Activated naive CD8-positive, alpha-beta T cell treated with anti-CD3 and anti-CD28 coated beads for 36 hours (primary cell): Measurements from ENCODE around the gene FER. TPM values are rescaled to one million over a fixed set of nuclear protein-coding genes. Genes with fewer than 3 reads are reported as not detected.

Experiments used
- DNase-seq: peaks from one replicate; pipeline ENCODE4 v3.0.0; 2021
- H3K27ac Mint-ChIP-seq: one replicate; pipeline ENCODE4 v1.8.0; 2022; ENCODE audit warnings: mild to moderate bottlenecking, moderate library complexity, mixed read lengths
- H3K27me3 Mint-ChIP-seq: one replicate; pipeline ENCODE4 v1.8.0; 2022; ENCODE audit warnings: mild to moderate bottlenecking, mixed read lengths
- H3K36me3 Mint-ChIP-seq: one replicate; pipeline ENCODE4 v1.8.0; 2021; ENCODE audit warnings: mild to moderate bottlenecking, mixed read lengths
- H3K4me1 Mint-ChIP-seq: one replicate; pipeline ENCODE4 v1.8.0; 2021; ENCODE audit warnings: mixed read lengths
- H3K4me3 Mint-ChIP-seq: one replicate; pipeline ENCODE4 v1.8.0; 2022; ENCODE audit warnings: mild to moderate bottlenecking, moderate library complexity, mixed read lengths
- H3K9me3 Mint-ChIP-seq: one replicate; pipeline ENCODE4 v1.8.0; 2022; ENCODE audit warnings: mixed read lengths
- total RNA-seq, 2 experiments: library from RNA; stranded (reverse); gene quantifications; one replicate each; pipeline ENCODE4 v1.2.3, GENCODE V29; 2021

The FER gene
- total RNA-seq, 2 experiments from 2014 or later: 9.0 to 9.1 TPM

DNA sequence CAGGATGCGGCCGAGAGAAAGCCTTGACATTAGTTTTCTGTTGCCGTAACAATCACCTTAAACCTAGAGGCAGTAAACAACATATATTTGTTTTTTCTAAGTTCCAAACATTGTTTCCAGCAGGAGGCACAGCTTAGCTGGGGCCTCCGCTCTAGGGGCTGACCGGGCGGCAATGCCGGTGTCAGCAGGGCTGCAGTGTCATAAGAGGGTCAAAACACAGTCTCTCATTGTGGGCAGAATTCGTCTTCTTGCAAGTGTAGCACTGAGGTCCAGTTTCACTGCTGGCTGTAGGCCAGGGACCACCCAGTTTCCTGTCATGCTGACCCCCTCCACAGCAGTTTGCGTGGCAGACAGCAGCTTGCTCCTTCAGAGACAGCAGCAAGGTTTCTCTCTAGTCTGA lies 475.8 kb downstream of the FER start:
- H3K4me3 Mint-ChIP-seq: no peak overlapping the region
- peaks cover 3% of the 10 kb centered on the region for H3K36me3 Mint-ChIP-seq
- H3K27me3 Mint-ChIP-seq: peaks cover 5% of the 10 kb centered on the region
- H3K9me3 Mint-ChIP-seq: no peaks in the 10 kb centered on the region
- no peak overlapping the region for H3K27ac Mint-ChIP-seq
- DNase-seq: no peak
- no peaks in the 10 kb centered on the region for H3K4me1 Mint-ChIP-seq

DNA sequence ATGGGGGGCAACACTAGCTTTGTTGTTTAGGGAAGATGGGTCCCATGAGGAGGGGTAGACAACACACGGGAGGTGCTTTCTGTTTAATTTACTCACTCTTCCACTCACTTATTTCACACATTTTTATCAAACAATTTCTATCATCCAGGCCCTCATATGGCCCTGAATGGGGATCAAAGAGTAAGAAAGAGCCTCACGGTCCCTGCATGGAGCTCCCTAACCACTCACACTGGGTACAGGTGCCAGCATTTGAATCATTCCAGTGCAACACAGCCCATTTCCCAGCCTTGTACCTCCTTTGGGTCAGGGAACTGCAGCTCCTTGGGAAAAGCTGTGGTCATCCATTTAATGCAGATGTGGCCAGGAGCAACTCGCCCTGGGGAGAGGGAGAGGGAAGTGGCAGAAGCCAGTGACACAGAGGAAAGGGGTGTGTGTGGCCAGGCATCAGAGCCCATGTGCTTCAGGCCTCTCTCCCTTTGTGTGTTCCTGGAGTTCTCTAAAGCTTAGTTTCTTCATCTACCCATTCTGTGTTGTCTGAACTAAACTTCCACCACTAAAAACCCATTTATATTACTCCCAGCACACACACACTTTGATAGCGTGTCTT lies 476.7 kb downstream of the FER start:
- no peak for DNase-seq
- Mint-ChIP-seq H3K36me3 (no peaks in the 10 kb centered on the region), H3K4me3 (no peak overlapping the region), H3K27me3 (no peaks in the 10 kb centered on the region), H3K4me1 (no peaks in the 10 kb centered on the region), H3K27ac (no peak overlapping the region), H3K9me3 (no peaks in the 10 kb centered on the region)

DNA sequence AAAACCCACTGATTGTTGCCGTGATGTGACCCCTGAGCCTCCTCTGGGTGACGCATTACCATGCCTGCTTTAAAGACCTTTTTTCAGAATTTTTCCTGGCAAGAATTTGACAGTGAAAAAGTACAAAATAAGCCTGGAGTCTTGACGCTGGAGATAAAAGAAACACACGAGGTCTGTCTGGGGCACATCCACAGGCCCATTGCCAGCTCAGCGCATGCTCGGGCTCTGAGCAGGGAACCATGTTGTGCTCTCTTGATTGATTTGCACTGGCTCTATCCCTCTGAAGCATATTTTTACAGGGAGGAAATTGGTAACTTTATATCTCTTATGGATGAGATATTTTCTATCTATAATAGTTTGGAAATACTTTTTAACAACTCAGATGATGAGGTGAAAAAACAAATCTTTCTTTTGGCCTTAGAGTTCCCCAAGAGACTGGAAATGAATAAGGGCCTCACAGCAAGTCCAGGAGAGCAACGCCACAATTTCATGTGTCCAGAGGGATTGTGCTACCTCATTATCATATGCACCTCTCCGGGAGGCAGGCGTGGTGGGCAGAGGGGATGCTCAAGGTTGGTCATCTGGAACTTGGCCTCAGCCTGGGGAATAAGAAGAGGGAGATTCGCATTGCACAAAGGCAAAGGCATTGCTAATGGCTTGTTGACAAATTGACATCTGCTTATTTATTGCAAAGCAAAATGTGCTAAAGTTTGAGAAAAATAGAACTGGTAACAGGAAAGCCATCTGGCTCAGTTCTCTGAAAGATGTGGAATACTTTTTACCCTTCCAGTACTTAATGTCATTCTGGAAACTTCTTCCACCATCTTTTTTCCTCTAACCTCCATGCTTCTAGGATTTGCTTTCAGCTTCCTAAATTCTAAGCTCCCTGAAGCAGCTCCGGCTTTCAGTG lies 478.3 kb downstream of the FER start:
- Mint-ChIP-seq H3K9me3 (no peaks in the 10 kb centered on the region), H3K36me3 (no peaks in the 10 kb centered on the region), H3K4me3 (no peak overlapping the region), H3K4me1 (no peaks in the 10 kb centered on the region), H3K27me3 (no peaks in the 10 kb centered on the region), H3K27ac (no peak overlapping the region)
- no peak for DNase-seq

DNA sequence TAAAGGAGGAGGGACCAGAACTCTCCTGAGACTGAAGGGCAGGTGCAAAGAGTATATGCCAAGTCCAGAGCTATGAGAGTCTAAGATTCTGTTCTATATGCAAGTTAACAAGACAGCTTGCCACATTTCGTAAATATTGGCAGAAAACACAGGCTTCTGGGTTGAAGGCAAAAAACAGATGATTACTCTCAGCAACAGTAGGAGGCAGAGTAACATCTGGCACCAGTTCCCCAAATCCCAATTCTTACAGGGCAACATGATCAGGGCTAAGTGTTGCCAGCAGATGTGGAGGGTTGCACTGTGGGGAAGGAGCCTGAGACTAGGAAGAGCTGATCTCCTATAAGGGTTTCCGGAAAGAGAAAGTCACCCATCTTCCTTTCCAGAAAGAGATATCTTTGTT lies 482.7 kb downstream of the FER start:
- Mint-ChIP-seq H3K9me3 (peaks cover 4% of the 10 kb centered on the region), H3K4me1 (no peaks in the 10 kb centered on the region), H3K4me3 (no peak overlapping the region), H3K36me3 (peaks cover 4% of the 10 kb centered on the region), H3K27ac (no peak overlapping the region), H3K27me3 (no peaks in the 10 kb centered on the region)
- DNase-seq: no peak

DNA sequence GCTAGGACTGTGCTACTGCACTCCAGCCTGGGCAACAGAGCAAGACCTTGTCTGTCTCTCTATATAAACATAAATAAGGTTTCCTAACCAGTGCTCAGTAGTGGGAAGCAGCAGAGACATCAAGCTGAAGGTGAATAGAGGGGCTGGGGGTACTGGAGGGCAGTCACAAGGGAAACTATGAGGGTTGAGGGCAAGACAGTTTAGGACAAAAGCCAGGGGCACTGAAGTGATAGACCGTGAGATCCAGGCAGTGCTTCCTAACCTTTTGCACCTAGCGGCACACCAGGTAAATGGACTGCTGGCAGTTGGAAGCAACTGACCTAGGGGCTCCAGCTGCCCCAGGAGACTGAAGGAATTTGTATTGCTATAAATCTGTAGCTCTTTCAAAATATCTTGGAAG lies 483.6 kb downstream of the FER start:
- Mint-ChIP-seq H3K27ac (no peak overlapping the region), H3K9me3 (peaks cover 9% of the 10 kb centered on the region), H3K27me3 (no peaks in the 10 kb centered on the region), H3K36me3 (peaks cover 5% of the 10 kb centered on the region), H3K4me1 (no peaks in the 10 kb centered on the region), H3K4me3 (no peak overlapping the region)
- DNase-seq: no peak

DNA sequence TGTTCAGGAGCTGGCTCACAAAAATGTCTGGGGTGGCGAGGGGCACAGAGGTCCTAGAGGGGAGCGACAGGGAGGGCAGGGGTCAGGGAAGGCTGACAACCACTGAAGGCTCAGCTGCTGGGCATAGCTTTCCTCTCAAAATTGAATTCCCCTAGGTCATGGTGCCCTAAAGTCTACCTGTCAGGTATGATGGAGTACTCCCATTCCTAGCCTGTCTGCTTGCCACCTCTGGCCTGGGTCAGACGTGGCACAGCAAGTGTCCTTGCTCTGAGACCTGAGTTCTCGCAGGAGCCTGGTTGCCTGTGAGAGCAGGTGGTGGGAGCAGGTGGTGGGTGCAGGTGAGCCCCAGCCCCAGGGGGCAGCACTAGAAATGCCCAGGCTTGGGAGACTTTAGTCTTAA lies 486.7 kb downstream of the FER start:
- Mint-ChIP-seq H3K4me3 (no peak overlapping the region), H3K27ac (no peak overlapping the region), H3K36me3 (peaks cover 9% of the 10 kb centered on the region), H3K9me3 (peaks cover 11% of the 10 kb centered on the region), H3K4me1 (no peaks in the 10 kb centered on the region), H3K27me3 (no peaks in the 10 kb centered on the region)
- DNase-seq: no peak

DNA sequence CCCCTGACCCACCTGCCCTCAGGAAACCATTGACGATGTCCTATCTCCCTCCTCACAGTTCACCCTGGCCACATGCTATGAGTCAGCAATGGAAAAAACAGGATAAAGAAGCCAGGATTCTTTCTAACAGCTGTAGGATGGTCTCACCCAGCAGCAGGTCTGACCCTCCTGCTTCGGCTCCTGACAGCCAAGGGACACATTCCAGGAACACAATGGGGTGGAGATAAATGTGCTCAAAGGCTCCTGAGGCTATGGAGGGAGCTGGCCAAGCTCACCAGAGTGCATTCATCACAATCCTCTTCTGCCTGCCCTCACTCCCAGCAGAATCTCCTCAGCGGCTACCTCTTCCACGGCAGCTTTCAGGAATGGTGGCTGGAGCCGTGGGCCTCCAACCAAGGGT lies 491.8 kb downstream of the FER start:
- H3K36me3 Mint-ChIP-seq: peaks cover 9% of the 10 kb centered on the region
- peaks cover 9% of the 10 kb centered on the region for H3K4me1 Mint-ChIP-seq
- H3K9me3 Mint-ChIP-seq: peaks cover 11% of the 10 kb centered on the region
- H3K4me3 Mint-ChIP-seq: no peak overlapping the region
- DNase-seq: no peak
- H3K27me3 Mint-ChIP-seq: no peaks in the 10 kb centered on the region
- no peak overlapping the region for H3K27ac Mint-ChIP-seq

DNA sequence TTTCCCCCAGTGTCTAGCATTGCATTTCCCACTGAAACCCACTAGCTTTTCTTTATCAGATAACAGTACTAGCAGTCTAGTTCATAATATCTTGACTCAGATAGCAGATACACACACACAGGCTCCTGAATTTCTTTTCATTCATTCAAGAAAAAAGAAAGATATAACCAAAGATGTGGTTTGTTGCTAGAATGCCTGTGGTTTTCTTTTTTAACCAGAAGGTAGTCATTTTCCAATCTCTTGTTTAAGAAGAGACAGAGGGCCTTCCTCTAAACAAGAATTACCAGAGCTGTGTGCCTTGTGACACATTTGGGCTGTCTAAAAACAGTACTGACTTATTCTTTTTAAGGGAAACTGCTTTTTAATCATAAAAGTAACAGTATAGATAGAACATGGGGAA lies 494.8 kb downstream of the FER start:
- Mint-ChIP-seq H3K4me1 (peaks cover 9% of the 10 kb centered on the region), H3K27me3 (peaks cover 4% of the 10 kb centered on the region), H3K36me3 (peaks cover 17% of the 10 kb centered on the region), H3K27ac (no peak overlapping the region), H3K9me3 (peaks cover 19% of the 10 kb centered on the region), H3K4me3 (no peak overlapping the region)
- DNase-seq: no peak

DNA sequence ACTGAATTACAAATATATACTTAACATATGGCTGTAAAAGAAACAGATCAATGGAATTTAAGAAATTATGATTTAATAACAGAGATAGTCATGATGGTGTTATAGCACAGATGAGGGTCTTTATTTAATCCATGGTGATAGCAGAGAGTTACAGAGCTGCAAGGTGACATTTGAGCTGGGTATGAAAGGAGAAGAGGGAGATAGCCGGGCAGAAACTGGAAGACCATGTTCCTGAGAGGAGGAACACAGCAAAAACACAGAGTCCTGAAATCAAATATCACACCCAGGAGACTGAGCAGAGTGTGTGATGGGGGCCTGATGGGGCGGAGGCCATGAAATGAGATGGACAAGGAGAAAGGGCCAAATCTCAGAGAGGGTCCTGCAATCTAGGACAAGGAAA lies 498.7 kb downstream of the FER start:
- DNase-seq: no peak
- Mint-ChIP-seq H3K9me3 (peaks cover 19% of the 10 kb centered on the region), H3K36me3 (peaks cover 17% of the 10 kb centered on the region), H3K4me3 (no peak overlapping the region), H3K4me1 (peaks cover 9% of the 10 kb centered on the region), H3K27ac (no peak overlapping the region), H3K27me3 (peaks cover 4% of the 10 kb centered on the region)
